ENCODE measurements around the gene CBFB. TPM values are rescaled to one million over a fixed set of nuclear protein-coding genes. Genes with fewer than 3 reads are reported as not detected.

The CBFB gene
- total RNA-seq, 1 experiment from 2014 or later = 50.6 TPM

DNA sequence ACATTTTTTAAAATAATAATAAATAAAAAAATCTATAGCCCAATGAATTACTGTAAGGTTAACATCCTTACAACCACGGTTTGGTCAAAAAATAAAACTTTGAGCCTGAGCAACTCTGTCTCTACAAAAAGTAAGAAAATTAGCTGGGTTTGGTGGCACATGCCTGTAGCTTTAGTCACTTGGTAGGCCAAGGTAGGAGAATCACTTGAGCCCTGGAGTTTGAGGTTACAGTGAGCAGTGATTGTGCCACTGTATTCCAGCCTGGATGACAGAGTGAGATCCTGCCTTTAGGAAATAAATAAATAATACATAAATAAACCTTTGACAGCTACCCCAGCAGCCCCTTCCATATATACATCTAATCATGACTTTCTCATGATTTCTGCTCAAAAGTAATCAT is 53.9 kb downstream of the CBFB start:
- no peaks in the 10 kb centered on the region for H3F3A ChIP-seq (ENCODE audit: low read length, unreplicated experiment)
- H3K27ac ChIP-seq (ENCODE audit: low read length) = no peak overlapping the region
- TF ChIP-seq EZH2phosphoT487 (IDR thresholded peaks at IDR 0.05; ENCODE audit: borderline replicate concordance, low read length) (no peak), EZH2 (IDR thresholded peaks at IDR 0.05; ENCODE audit: low read length, unreplicated experiment) (no peak)
- TF ChIP-seq, protein P1, sequence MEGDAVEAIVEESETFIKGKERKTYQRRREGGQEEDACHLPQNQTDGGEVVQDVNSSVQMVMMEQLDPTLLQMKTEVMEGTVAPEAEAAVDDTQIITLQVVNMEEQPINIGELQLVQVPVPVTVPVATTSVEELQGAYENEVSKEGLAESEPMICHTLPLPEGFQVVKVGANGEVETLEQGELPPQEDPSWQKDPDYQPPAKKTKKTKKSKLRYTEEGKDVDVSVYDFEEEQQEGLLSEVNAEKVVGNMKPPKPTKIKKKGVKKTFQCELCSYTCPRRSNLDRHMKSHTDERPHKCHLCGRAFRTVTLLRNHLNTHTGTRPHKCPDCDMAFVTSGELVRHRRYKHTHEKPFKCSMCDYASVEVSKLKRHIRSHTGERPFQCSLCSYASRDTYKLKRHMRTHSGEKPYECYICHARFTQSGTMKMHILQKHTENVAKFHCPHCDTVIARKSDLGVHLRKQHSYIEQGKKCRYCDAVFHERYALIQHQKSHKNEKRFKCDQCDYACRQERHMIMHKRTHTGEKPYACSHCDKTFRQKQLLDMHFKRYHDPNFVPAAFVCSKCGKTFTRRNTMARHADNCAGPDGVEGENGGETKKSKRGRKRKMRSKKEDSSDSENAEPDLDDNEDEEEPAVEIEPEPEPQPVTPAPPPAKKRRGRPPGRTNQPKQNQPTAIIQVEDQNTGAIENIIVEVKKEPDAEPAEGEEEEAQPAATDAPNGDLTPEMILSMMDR (conservative IDR thresholded peaks at IDR 0.05; ENCODE audit: low read depth, low read length) = no peak
- no peaks in the 10 kb centered on the region for H4K20me1 ChIP-seq (ENCODE audit: low read length)
- no peaks in the 10 kb centered on the region for H3K4me1 ChIP-seq (ENCODE audit: insufficient read depth, low read length)
- ATAC-seq (no peak), DNase-seq (no peak)
- no peak overlapping the region for H2AFZ ChIP-seq (ENCODE audit: low read length)
- no TSS peak for BruUV-seq (replicated peaks)
- no peaks in the 10 kb centered on the region for H3K36me3 ChIP-seq (ENCODE audit: low read depth, low read length)
- CTCF ChIA-PET = no interaction called here
- H3K4me2 ChIP-seq (ENCODE audit: low read length) = no peak overlapping the region
- H3K27me3 ChIP-seq (ENCODE audit: low read length) = no peaks in the 10 kb centered on the region
- H3K4me3 ChIP-seq (ENCODE audit: low read length) = no peak overlapping the region
- no peak overlapping the region for H3K9ac ChIP-seq (ENCODE audit: low read length)
- H3K9me3 ChIP-seq (ENCODE audit: low read length) = no peaks in the 10 kb centered on the region
- POLR2A ChIA-PET (ENCODE audit: unreplicated experiment) = no interaction called here
- H3K79me2 ChIP-seq (ENCODE audit: low read length) = no peaks in the 10 kb centered on the region
- intact Hi-C loops (cut with micrococcal nuclease) = no loop called here
- H3K9me2 ChIP-seq (replicated peaks; ENCODE audit: low read length) = no peaks in the 10 kb centered on the region

DNA sequence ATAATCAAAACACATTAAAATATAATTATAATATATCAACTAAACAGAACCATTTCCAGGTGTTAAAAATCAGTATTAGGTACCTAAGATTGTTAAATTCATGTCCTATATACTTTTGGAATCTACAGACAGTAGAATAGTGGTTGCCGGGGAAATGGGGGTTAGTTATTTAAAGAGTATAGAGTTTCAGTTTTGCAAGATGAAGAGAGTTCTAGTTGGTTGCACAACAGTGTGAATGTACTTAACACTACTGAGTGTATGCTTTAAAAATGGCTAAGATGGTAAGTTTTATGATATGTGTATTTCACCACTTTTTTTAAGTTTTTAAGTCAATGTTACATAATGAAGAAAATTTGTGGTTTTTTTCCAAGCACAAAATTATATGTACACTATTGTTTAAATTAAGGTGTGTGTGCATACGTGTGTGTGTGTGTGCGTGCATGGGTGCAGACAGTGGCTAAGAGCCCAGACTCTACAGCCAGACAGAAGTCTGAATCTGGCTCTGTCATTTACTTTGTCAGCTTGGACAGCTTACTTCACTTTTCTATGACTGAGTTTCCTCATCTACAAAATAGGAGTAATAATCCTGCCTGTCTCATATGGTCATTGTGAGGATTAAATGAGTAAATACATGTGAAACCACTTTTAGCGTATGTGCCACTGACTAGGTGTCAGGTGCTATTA is 55.5 kb downstream of the CBFB start:
- H2AFZ ChIP-seq (ENCODE audit: low read length) = no peak overlapping the region
- H4K20me1 ChIP-seq (ENCODE audit: low read length) = no peaks in the 10 kb centered on the region
- ATAC-seq (no peak), DNase-seq (no peak)
- H3K27me3 ChIP-seq (ENCODE audit: low read length) = no peaks in the 10 kb centered on the region
- intact Hi-C loops (cut with micrococcal nuclease) = no loop called here
- no peak overlapping the region for H3K27ac ChIP-seq (ENCODE audit: low read length)
- TF ChIP-seq, protein P1 (conservative IDR thresholded peaks at IDR 0.05; ENCODE audit: low read depth, low read length) = no peak
- TF ChIP-seq EZH2 (IDR thresholded peaks at IDR 0.05; ENCODE audit: low read length, unreplicated experiment) = no peak
- no peak for TF ChIP-seq EZH2phosphoT487 (IDR thresholded peaks at IDR 0.05; ENCODE audit: borderline replicate concordance, low read length)
- H3K36me3 ChIP-seq (ENCODE audit: low read depth, low read length) = no peaks in the 10 kb centered on the region
- no peaks in the 10 kb centered on the region for H3K79me2 ChIP-seq (ENCODE audit: low read length)
- no peaks in the 10 kb centered on the region for H3K9me3 ChIP-seq (ENCODE audit: low read length)
- no TSS peak for BruUV-seq (replicated peaks)
- no peak overlapping the region for H3K4me2 ChIP-seq (ENCODE audit: low read length)
- H3K4me3 ChIP-seq (ENCODE audit: low read length) = no peak overlapping the region
- H3K9me2 ChIP-seq (replicated peaks; ENCODE audit: low read length) = no peaks in the 10 kb centered on the region
- CTCF ChIA-PET = no interaction called here
- no peak overlapping the region for H3K9ac ChIP-seq (ENCODE audit: low read length)
- no peaks in the 10 kb centered on the region for H3F3A ChIP-seq (ENCODE audit: low read length, unreplicated experiment)
- POLR2A ChIA-PET (ENCODE audit: unreplicated experiment) = no interaction called here
- no peaks in the 10 kb centered on the region for H3K4me1 ChIP-seq (ENCODE audit: insufficient read depth, low read length)

DNA sequence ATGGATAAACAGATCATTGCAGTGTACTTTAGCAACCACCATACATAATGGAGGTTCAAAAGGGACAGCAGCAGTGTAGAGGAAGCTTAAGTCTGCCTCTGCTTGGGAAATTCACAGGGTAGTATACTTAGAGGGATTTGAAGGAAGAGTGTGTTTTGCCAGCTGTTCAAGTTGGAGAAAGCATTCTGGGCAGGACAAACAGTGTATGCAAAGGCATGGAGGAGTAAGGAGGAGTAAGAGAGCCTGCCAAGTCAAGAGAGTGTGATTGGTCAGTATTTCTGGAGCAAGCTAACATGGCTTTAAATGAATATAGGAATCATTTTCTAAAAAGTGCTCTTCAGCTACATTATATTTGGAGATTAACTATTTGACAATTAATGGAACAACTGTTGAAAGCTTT is 57.9 kb downstream of the CBFB start:
- ChIA-PET CTCF (no interaction called here), POLR2A (ENCODE audit: unreplicated experiment) (interaction anchor here (0.6 kb wide), 1 partner anchor 86 kb away, joined by 7 read pairs; no protein-coding TSS in a partner anchor)
- TF ChIP-seq EZH2phosphoT487 (IDR thresholded peaks at IDR 0.05; ENCODE audit: borderline replicate concordance, low read length) = no peak

More for the DNA sequence above, 57.9 kb downstream of the CBFB start:
- DNase-seq = no peak
- no peaks in the 10 kb centered on the region for H4K20me1 ChIP-seq (ENCODE audit: low read length)
- no peak overlapping the region for H2AFZ ChIP-seq (ENCODE audit: low read length)
- no peaks in the 10 kb centered on the region for H3K9me2 ChIP-seq (replicated peaks; ENCODE audit: low read length)
- H3K27me3 ChIP-seq (ENCODE audit: low read length) = no peaks in the 10 kb centered on the region
- no peaks in the 10 kb centered on the region for H3F3A ChIP-seq (ENCODE audit: low read length, unreplicated experiment)
- H3K9ac ChIP-seq (ENCODE audit: low read length) = no peak overlapping the region
- no peaks in the 10 kb centered on the region for H3K79me2 ChIP-seq (ENCODE audit: low read length)
- no peak overlapping the region for H3K27ac ChIP-seq (ENCODE audit: low read length)
- H3K36me3 ChIP-seq (ENCODE audit: low read depth, low read length) = no peaks in the 10 kb centered on the region
- no peak for ATAC-seq
- no peak overlapping the region for H3K4me3 ChIP-seq (ENCODE audit: low read length)
- no peaks in the 10 kb centered on the region for H3K4me1 ChIP-seq (ENCODE audit: insufficient read depth, low read length)
- intact Hi-C loops (cut with micrococcal nuclease) = no loop called here
- BruUV-seq (replicated peaks) = no TSS peak
- no peaks in the 10 kb centered on the region for H3K9me3 ChIP-seq (ENCODE audit: low read length)
- H3K4me2 ChIP-seq (ENCODE audit: low read length) = no peak overlapping the region

Measured in PC-3 (cell line).